Measurements from ENCODE around the gene NALCN. TPM values are rescaled to one million over a fixed set of nuclear protein-coding genes. Genes with fewer than 3 reads are reported as not detected.

Gene NALCN
- total RNA-seq, 4 donors from 2014 or later: 0.67 to 2.0 (median 1.5) TPM

DNA sequence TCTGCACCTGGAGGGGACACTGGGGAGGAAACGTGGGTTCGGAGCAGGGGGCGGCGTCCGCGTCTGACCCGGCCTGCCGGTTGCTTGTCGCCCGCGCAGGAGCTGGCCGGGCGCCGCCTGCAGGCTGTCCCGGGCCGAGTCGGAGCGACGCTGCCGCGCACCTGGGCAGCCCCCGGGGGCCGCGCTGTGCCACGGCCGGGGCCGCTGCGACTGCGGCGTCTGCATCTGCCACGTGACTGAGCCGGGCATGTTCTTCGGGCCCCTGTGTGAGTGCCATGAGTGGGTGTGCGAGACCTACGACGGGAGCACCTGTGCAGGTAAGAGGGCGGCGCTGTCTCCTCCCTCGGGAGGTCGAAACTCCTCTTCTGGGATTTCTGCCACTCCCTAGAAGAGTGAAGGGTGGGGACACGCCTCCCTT is 37.5 kb upstream of the NALCN start:
- intact Hi-C loops (cut with DNase I; ENCODE audit: low total_unique reads): no loop called here
- no peak for TF ChIP-seq POLR2A (IDR thresholded peaks at IDR 0.05)
- TF ChIP-seq, protein P1, sequence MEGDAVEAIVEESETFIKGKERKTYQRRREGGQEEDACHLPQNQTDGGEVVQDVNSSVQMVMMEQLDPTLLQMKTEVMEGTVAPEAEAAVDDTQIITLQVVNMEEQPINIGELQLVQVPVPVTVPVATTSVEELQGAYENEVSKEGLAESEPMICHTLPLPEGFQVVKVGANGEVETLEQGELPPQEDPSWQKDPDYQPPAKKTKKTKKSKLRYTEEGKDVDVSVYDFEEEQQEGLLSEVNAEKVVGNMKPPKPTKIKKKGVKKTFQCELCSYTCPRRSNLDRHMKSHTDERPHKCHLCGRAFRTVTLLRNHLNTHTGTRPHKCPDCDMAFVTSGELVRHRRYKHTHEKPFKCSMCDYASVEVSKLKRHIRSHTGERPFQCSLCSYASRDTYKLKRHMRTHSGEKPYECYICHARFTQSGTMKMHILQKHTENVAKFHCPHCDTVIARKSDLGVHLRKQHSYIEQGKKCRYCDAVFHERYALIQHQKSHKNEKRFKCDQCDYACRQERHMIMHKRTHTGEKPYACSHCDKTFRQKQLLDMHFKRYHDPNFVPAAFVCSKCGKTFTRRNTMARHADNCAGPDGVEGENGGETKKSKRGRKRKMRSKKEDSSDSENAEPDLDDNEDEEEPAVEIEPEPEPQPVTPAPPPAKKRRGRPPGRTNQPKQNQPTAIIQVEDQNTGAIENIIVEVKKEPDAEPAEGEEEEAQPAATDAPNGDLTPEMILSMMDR (IDR thresholded peaks at IDR 0.05): no peak
- DNase-seq (ENCODE audit: low spot score in 2 of 2): no peak
- H3K4me3 ChIP-seq (ENCODE audit: low read depth, poor library complexity, severe bottlenecking): peak overlapping the region; percentile 40
- WGBS, 2 donors: 5 to 23% methylated on average over 7 to 23 of the region's 41 CpGs

DNA sequence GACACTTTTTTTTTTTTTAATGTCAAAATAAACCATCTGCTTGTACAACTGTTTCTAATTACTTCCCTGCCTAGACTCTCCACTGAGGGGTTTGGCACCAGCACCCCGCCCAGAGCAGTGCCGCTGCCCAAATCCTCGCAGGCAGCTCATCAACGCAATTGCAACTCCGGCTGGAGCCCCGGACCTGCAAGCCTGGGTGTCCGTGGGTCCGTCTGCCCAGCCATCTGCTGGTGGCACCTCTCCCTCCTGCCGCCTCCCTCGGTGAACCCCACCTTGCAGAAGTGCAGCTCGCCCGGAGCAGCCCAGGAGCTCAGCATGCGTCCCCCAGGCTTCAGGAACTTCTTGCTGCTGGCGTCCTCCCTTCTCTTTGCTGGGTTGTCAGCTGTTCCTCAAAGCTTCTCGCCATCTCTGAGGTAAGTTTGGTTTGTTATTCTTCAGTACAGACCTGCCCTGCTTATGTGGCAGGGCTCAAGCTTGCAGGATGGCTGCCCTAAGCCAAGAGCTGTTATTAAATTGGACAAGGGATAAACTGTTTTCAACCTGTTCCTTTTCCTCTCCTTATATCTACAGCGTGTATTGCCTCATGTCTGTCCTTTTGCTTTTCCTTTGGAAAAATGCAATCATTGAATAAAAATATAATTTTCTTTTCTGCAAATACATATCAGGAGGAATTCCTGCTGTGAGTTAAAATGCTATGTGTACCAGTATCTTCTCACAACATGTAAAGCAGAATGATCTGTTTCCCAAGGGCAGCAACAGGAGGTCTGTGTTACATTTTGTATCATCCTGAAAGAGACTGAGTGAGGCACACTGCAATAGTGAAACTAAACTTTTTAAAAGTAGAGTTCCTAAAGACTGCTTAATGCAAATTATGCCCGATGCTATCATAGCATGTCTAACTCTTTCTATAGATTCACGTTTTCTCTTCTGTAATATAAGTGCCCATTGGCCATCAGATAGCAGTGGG is 36.5 kb upstream of the NALCN start, which contains the start of gene ITGBL1:
Gene ITGBL1, plus strand, starts transcription at position 157 of the 967 bp plus-strand sequence. Its CDS starts 159 bp downstream, at position 316.
- TF ChIP-seq POLR2A (IDR thresholded peaks at IDR 0.05): no peak
- peak in 1 of 2 donors; percentile 88 for DNase-seq (ENCODE audit: low spot score in 2 of 2)
- WGBS, 2 donors: 27 to 28% methylated on average over 18 of the region's 18 CpGs
- peak within 1 kb of the TSS; percentile 40 for H3K4me3 ChIP-seq (ENCODE audit: low read depth, poor library complexity, severe bottlenecking)
- intact Hi-C loops (cut with DNase I; ENCODE audit: low total_unique reads): no loop called here

DNA sequence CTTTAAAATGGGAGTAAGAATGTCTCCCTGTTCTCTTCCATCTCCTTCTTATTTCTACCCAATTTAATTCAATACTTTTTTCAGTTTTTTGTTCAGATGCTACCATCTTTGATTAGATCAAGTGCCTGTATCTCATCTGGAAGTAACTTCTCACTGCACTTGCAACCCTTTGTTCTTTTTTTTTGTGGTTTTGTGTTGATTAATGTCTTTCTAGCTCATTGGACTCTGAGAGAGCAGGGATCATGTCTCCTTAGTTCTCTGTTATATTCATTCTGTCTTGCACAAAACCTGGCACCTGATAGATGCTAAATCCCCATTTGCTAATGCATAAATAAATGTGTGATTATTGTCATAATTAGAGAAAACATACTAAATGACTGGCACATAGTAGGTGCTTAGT is 35.3 kb upstream of the NALCN start:
- H3K4me3 ChIP-seq (ENCODE audit: low read depth, poor library complexity, severe bottlenecking): no peak overlapping the region
- intact Hi-C loops (cut with DNase I; ENCODE audit: low total_unique reads): no loop called here
- no peak for DNase-seq (ENCODE audit: low spot score in 2 of 2)
- no peak for TF ChIP-seq POLR2A (IDR thresholded peaks at IDR 0.05)
- TF ChIP-seq, protein P1 (IDR thresholded peaks at IDR 0.05): no peak

DNA sequence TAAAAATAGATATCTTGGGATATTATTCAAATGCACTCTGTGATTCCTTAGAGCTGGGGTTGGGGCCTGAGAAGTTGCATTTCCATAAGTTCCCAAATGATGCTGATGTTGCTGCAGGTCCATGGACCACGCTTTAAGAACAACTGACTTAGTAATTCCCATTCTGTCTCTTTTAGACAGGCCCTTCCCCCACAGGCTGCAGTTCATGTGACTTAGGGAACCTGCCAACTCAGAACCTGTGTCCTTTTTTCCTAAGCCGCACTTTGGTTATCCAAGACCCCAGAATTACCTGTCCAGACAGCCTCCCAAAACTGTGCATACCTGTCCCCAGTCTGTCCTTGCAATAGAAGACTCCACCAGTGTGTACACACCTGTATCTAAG is 34.4 kb upstream of the NALCN start:
- 83 to 85% methylated on average over 2 of the region's 2 CpGs for WGBS, 2 donors
- H3K4me3 ChIP-seq (ENCODE audit: low read depth, poor library complexity, severe bottlenecking): no peak overlapping the region
- TF ChIP-seq, protein P1 (IDR thresholded peaks at IDR 0.05): no peak
- no peak for TF ChIP-seq POLR2A (IDR thresholded peaks at IDR 0.05)
- intact Hi-C loops (cut with DNase I; ENCODE audit: low total_unique reads): no loop called here
- no peak for DNase-seq (ENCODE audit: low spot score in 2 of 2)

DNA sequence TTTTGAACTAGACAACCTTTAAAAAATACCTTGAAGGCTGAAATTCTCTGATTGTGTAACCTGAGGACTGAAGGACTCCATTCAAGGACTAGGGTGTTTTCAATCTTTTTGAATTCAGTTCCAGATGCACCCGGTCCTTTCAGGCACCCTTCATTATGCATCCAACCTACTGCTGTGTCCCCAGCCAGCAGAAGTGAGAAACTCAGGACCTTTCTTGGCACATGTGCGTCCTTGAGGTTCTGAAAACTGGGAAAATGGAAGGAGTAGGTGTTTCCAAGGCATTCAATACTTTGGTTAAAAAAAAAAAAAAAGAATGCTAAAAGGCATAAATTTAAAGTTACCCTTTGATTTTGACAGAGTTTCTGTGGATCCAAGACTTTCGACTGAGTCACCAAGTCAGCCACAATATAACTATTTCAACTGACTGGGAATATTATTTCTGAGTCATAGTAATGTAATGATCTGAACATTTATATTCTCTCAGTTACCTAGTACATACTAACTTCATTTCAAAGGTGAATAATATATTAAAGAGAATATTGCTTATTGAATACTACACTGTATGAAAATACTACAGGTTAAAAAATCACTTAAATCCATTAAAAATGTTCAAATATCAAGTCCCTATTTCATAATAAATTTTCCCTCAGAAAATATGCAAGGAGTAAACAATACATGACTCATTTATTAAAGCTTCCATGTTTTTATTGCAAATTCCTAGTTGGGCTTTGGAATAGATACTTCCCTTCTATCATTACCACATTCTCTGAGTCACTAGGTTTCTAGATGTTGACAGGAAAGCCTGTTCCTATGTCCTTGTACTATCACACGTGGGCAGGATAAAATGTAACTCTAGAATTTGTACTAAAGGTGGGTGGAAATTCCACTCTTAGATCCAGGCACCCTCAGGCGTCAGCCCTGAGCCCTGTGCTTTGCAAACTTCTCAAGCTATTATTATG is 33.8 kb upstream of the NALCN start:
- intact Hi-C loops (cut with DNase I; ENCODE audit: low total_unique reads): no loop called here
- 35 to 38% methylated on average over 5 of the region's 5 CpGs for WGBS, 2 donors

More for the DNA sequence above, 33.8 kb upstream of the NALCN start:
- TF ChIP-seq POLR2A (IDR thresholded peaks at IDR 0.05): no peak
- TF ChIP-seq, protein P1 (IDR thresholded peaks at IDR 0.05): no peak
- DNase-seq (ENCODE audit: low spot score in 2 of 2): no peak
- H3K4me3 ChIP-seq (ENCODE audit: low read depth, poor library complexity, severe bottlenecking): no peak overlapping the region

Measured in lower leg skin (tissue), 4 donors.